ENCODE data around the gene PARP11. TPM values are rescaled to one million over a fixed set of nuclear protein-coding genes. Genes with fewer than 3 reads are reported as not detected.

PARP11 gene
- total RNA-seq (2014; rRNA removed; shearing (Covaris generic)) = 3.8 and 13.6 TPM in 2 replicates
- 15.3 and 15.7 TPM in 2 replicates for total RNA-seq (2022)
- percentile 67 among the genes with signal in this experiment for Bru-seq, nascent RNA
- percentile 59 among the genes with signal in this experiment for BruChase-seq, experiment 1, labeled RNA remaining after a 6-hour chase
- percentile 63 among the genes with signal in this experiment for BruChase-seq, experiment 2, labeled RNA remaining after a 2-hour chase
- long read RNA-seq, full-length matches to known transcripts = 26 of 54 reads
- long read RNA-seq, partial matches to known transcripts = 2 of 54 reads
- long read RNA-seq, other reads (novel, unspliced or antisense) = 26 of 54 reads

- no peaks in the 10 kb centered on the region for H3K36me3 ChIP-seq (ENCODE audit: insufficient read depth, low read length)
- CTCF ChIA-PET (ENCODE audit: unreplicated experiment) = no interaction called here
- H3K79me2 ChIP-seq (ENCODE audit: insufficient read depth, low read depth, low read length) = peaks cover 39% of the 10 kb centered on the region
- no TSS peak for BruUV-seq (replicated peaks)
- H3K9me3 ChIP-seq (ENCODE audit: low read length) = no peaks in the 10 kb centered on the region
- peak within 1 kb of the TSS; percentile 99 for H2AFZ ChIP-seq (ENCODE audit: low read length)
- POLR2A ChIA-PET = interaction anchor here (0.6 to 1.1 kb wide), 5 partner anchors 8 to 450 kb away, joined by 3 to 4 read pairs (median 3); no protein-coding TSS in a partner anchor
- TF ChIP-seq CTCF (conservative IDR thresholded peaks at IDR 0.05; ENCODE audit: low read length) = no peak
- no peak for TF ChIP-seq EZH2phosphoT487 (IDR thresholded peaks at IDR 0.05; ENCODE audit: borderline replicate concordance, low read depth, low read length)
- peak; percentile 97 for DNase-seq (ENCODE audit: low spot score)
- no peaks in the 10 kb centered on the region for H4K20me1 ChIP-seq (ENCODE audit: insufficient read depth, low read length)
- H3K27ac ChIP-seq (ENCODE audit: low read depth, low read length, poor library complexity, severe bottlenecking) = peak within 1 kb of the TSS; percentile 49
- peaks cover 36% of the 10 kb centered on the region for H3K4me1 ChIP-seq (ENCODE audit: insufficient read depth, low read length, poor library complexity, severe bottlenecking)
- H3K4me3 ChIP-seq (ENCODE audit: low read depth, low read length, poor library complexity, severe bottlenecking) = peak within 1 kb of the TSS; percentile 80
- H3K4me2 ChIP-seq (ENCODE audit: low read length) = peak within 1 kb of the TSS; percentile 89
- H3K9me2 ChIP-seq (ENCODE audit: insufficient read depth, low read length) = no peaks in the 10 kb centered on the region
- intact Hi-C loops (cut with micrococcal nuclease; ENCODE audit: unreplicated experiment) = loop anchor here (2.0 to 5.0 kb wide), 2 partner anchors 449 to 956 kb away; partner anchors contain the start of gene TIGAR
Measured at GRCh38 chr12:3872800-3873636, at the start of gene PARP11. PARP11 (minus strand) TSS chr12:3873399; CDS start chr12:3873229, 170 bp downstream.

- ChIA-PET POLR2A (no interaction called here), CTCF (ENCODE audit: unreplicated experiment) (no interaction called here)
- intact Hi-C loops (cut with micrococcal nuclease; ENCODE audit: unreplicated experiment) = no loop called here
- Histone ChIP-seq H3K79me2 (ENCODE audit: insufficient read depth, low read depth, low read length) (no peaks in the 10 kb centered on the region), H4K20me1 (ENCODE audit: insufficient read depth, low read length) (no peaks in the 10 kb centered on the region), H3K4me1 (ENCODE audit: insufficient read depth, low read length, poor library complexity, severe bottlenecking) (no peaks in the 10 kb centered on the region), H3K4me3 (ENCODE audit: low read depth, low read length, poor library complexity, severe bottlenecking) (no peak overlapping the region), H2AFZ (ENCODE audit: low read length) (no peak overlapping the region), H3K4me2 (ENCODE audit: low read length) (no peak overlapping the region), H3K27ac (ENCODE audit: low read depth, low read length, poor library complexity, severe bottlenecking) (no peak overlapping the region), H3K9me3 (ENCODE audit: low read length) (no peaks in the 10 kb centered on the region), H3K9me2 (ENCODE audit: insufficient read depth, low read length) (no peaks in the 10 kb centered on the region), H3K36me3 (ENCODE audit: insufficient read depth, low read length) (no peaks in the 10 kb centered on the region)
- TF ChIP-seq CTCF (conservative IDR thresholded peaks at IDR 0.05; ENCODE audit: low read length) (no peak), EZH2phosphoT487 (IDR thresholded peaks at IDR 0.05; ENCODE audit: borderline replicate concordance, low read depth, low read length) (no peak)
- no peak for DNase-seq (ENCODE audit: low spot score)
- BruUV-seq (replicated peaks) = no TSS peak
Measured at GRCh38 chr12:3922033-3922432, 48.8 kb upstream of the PARP11 start.
